GM23338 (cell line): ENCODE data around the gene NTRK1. TPM values are rescaled to one million over a fixed set of nuclear protein-coding genes. Genes with fewer than 3 reads are reported as not detected.
A peak's percentile ranks its signal among the peaks of the same experiment; 100 is the strongest.

ENCODE experiments used
- ATAC-seq: fragments of 200-7000 bp; cut with Tn5 transposase; 3 replicates; pipeline ENCODE4 v1.9.1; 2020
- DNase-seq: peaks from one replicate; pipeline ENCODE4 v3.0.0-alpha.2; 2015; ENCODE audit warnings: low spot score
- H2AFZ ChIP-seq: fragments of 200-600 bp; sonication (generic); 2 replicates; pipeline ENCODE4 v1.8.0; 2016; ENCODE audit warnings: antibody characterized with exemption, mild to moderate bottlenecking, moderate library complexity
- H3F3A ChIP-seq: fragments of 200-600 bp; sonication (generic); replicated peaks from 2 replicates; pipeline ENCODE4 v1.8.0; 2017; ENCODE audit warnings: antibody characterized with exemption, mixed run types, low read depth
- H3K27ac ChIP-seq: fragments of 200-600 bp; sonication (generic); 2 replicates; pipeline ENCODE4 v1.6.1; 2016; ENCODE audit warnings: low read depth
- H3K27me3 ChIP-seq: fragments of 200-600 bp; sonication (generic); 2 replicates; pipeline ENCODE4 v1.8.0; 2016; ENCODE audit warnings: mild to moderate bottlenecking, mixed run types, moderate library complexity; ENCODE audit not compliant: insufficient read depth
- H3K36me3 ChIP-seq: fragments of 200-600 bp; sonication (generic); 2 replicates; pipeline ENCODE4 v1.8.0; 2016; ENCODE audit warnings: mild to moderate bottlenecking; ENCODE audit not compliant: insufficient read depth
- H3K4me1 ChIP-seq: fragments of 200-600 bp; sonication (generic); 2 replicates; pipeline ENCODE4 v1.8.0; 2016; ENCODE audit warnings: mild to moderate bottlenecking, moderate library complexity; ENCODE audit not compliant: insufficient read depth
- H3K4me2 ChIP-seq: fragments of 200-600 bp; sonication (generic); 2 replicates; pipeline ENCODE4 v1.7.1; 2017; ENCODE audit warnings: mixed run types
- H3K4me3 ChIP-seq: fragments of 200-600 bp; sonication (generic); 2 replicates; pipeline ENCODE4 v1.6.1; 2016; ENCODE audit warnings: mixed run types
- H3K79me2 ChIP-seq: fragments of 200-600 bp; sonication (generic); replicated peaks from 2 replicates; pipeline ENCODE4 v1.8.0; 2017; ENCODE audit warnings: mild to moderate bottlenecking; ENCODE audit not compliant: insufficient read depth
- H3K9me2 ChIP-seq: fragments of 200-600 bp; sonication (generic); 2 replicates; pipeline ENCODE4 v1.8.0; 2017; ENCODE audit not compliant: insufficient read depth
- H4K20me1 ChIP-seq: fragments of 200-600 bp; sonication (generic); replicated peaks from 2 replicates; pipeline ENCODE4 v1.8.0; 2017; ENCODE audit warnings: mild to moderate bottlenecking; ENCODE audit not compliant: insufficient read depth
- H3K27ac Mint-ChIP-seq: 2 replicates; pipeline ENCODE4 v1.8.0; 2020; ENCODE audit warnings: inconsistent platforms, mild to moderate bottlenecking, moderate library complexity, mixed read lengths
- H3K27me3 Mint-ChIP-seq: 3 replicates; pipeline ENCODE4 v1.8.0; 2022; ENCODE audit warnings: low read depth, mild to moderate bottlenecking, moderate library complexity, mixed read lengths, inconsistent platforms; ENCODE audit not compliant: insufficient read depth, poor library complexity
- H3K36me3 Mint-ChIP-seq: 3 replicates; pipeline ENCODE4 v1.8.0; 2021; ENCODE audit warnings: low read depth, mild to moderate bottlenecking, inconsistent platforms, moderate library complexity, mixed read lengths
- H3K4me1 Mint-ChIP-seq: 3 replicates; pipeline ENCODE4 v1.8.0; 2020; ENCODE audit warnings: mild to moderate bottlenecking, inconsistent platforms, mixed read lengths
- H3K4me3 Mint-ChIP-seq: 3 replicates; pipeline ENCODE4 v1.8.0; 2021; ENCODE audit warnings: moderate library complexity, mild to moderate bottlenecking, inconsistent platforms, mixed read lengths
- H3K9me3 Mint-ChIP-seq: 3 replicates; pipeline ENCODE4 v1.8.0; 2020; ENCODE audit warnings: moderate library complexity, mild to moderate bottlenecking, inconsistent platforms, mixed read lengths
- EZH2 ChIP-seq: fragments of 200-600 bp; sonication (generic); IDR thresholded peaks from one replicate; pipeline ENCODE4 v1.8.0; 2017; ENCODE audit warnings: antibody characterized with exemption, mild to moderate bottlenecking, low read depth; ENCODE audit not compliant: unreplicated experiment
- EZH2phosphoT487 ChIP-seq: fragments of 200-600 bp; sonication (generic); IDR thresholded peaks from one replicate; pipeline ENCODE4 v1.8.1; 2018; ENCODE audit warnings: antibody characterized with exemption; ENCODE audit not compliant: unreplicated experiment
- polyA plus RNA-seq: library from polyadenylated mRNA; unstranded; fragments of >200 nt; fragmentation: Nextera tagmentation; extraction: Ambion mirVana; gene quantifications from 2 replicates; pipeline ENCODE4 v1.2.1, GENCODE V29; 2016
- total RNA-seq: library from RNA; depleted of rRNA; stranded (reverse); fragments of >200 nt; shearing (Covaris generic); gene quantifications from 2 replicates; pipeline ENCODE4 v1.2.3, GENCODE V29; 2014
- TF ChIP-seq, protein P1 (sequence below): fragments of 250-450 bp; sonication (Bioruptor Pico); IDR thresholded peaks from 2 replicates; pipeline ENCODE4 v1.5.0; 2020; ENCODE audit warnings: mild to moderate bottlenecking, moderate library complexity

The NTRK1 gene
- total and polyA plus RNA-seq, 2 experiments from 2014 or later, result 0.42 to 0.45 TPM

DNA sequence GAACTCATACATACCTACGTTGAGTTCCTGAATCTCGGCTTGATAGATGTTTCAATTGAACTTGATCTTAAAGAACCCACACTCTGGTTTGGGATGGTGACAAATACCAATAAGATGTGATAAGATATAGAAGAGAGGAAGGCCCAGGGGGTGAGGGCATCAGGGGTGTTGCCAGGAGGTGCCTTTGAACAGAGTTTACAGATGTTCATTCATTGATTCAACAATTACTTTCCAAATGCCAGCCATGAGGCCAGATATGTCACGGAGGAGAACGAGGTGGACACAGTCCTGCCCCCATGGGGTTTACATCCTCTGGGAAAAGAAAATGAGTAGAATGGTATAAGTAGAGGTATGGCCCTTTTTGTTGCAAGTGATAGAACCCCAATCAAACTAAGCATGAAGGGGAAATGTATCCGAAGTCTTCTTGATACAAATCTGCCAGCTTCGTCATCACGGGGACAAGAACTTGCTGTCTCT lies 60.4 kb downstream of the NTRK1 start:
- peaks cover 77% of the 10 kb centered on the region for H3K27me3 Mint-ChIP-seq
- TF ChIP-seq, protein P1, sequence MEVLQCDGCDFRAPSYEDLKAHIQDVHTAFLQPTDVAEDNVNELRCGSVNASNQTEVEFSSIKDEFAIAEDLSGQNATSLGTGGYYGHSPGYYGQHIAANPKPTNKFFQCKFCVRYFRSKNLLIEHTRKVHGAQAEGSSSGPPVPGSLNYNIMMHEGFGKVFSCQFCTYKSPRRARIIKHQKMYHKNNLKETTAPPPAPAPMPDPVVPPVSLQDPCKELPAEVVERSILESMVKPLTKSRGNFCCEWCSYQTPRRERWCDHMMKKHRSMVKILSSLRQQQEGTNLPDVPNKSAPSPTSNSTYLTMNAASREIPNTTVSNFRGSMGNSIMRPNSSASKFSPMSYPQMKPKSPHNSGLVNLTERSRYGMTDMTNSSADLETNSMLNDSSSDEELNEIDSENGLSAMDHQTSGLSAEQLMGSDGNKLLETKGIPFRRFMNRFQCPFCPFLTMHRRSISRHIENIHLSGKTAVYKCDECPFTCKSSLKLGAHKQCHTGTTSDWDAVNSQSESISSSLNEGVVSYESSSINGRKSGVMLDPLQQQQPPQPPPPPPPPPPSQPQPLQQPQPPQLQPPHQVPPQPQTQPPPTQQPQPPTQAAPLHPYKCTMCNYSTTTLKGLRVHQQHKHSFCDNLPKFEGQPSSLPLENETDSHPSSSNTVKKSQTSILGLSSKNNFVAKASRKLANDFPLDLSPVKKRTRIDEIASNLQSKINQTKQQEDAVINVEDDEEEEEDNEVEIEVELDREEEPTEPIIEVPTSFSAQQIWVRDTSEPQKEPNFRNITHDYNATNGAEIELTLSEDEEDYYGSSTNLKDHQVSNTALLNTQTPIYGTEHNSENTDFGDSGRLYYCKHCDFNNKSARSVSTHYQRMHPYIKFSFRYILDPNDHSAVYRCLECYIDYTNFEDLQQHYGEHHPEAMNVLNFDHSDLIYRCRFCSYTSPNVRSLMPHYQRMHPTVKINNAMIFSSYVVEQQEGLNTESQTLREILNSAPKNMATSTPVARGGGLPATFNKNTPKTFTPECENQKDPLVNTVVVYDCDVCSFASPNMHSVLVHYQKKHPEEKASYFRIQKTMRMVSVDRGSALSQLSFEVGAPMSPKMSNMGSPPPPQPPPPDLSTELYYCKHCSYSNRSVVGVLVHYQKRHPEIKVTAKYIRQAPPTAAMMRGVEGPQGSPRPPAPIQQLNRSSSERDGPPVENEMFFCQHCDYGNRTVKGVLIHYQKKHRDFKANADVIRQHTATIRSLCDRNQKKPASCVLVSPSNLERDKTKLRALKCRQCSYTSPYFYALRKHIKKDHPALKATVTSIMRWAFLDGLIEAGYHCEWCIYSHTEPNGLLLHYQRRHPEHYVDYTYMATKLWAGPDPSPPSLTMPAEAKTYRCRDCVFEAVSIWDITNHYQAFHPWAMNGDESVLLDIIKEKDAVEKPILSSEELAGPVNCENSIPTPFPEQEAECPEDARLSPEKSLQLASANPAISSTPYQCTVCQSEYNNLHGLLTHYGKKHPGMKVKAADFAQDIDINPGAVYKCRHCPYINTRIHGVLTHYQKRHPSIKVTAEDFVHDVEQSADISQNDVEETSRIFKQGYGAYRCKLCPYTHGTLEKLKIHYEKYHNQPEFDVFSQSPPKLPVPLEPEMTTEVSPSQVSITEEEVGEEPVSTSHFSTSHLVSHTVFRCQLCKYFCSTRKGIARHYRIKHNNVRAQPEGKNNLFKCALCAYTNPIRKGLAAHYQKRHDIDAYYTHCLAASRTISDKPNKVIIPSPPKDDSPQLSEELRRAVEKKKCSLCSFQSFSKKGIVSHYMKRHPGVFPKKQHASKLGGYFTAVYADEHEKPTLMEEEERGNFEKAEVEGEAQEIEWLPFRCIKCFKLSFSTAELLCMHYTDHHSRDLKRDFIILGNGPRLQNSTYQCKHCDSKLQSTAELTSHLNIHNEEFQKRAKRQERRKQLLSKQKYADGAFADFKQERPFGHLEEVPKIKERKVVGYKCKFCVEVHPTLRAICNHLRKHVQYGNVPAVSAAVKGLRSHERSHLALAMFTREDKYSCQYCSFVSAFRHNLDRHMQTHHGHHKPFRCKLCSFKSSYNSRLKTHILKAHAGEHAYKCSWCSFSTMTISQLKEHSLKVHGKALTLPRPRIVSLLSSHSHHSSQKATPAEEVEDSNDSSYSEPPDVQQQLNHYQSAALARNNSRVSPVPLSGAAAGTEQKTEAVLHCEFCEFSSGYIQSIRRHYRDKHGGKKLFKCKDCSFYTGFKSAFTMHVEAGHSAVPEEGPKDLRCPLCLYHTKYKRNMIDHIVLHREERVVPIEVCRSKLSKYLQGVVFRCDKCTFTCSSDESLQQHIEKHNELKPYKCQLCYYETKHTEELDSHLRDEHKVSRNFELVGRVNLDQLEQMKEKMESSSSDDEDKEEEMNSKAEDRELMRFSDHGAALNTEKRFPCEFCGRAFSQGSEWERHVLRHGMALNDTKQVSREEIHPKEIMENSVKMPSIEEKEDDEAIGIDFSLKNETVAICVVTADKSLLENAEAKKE (CRISPR knock-in tag), result no peak
- TF ChIP-seq EZH2, result peak; percentile 79
- H3K27me3 ChIP-seq, result peaks cover 98% of the 10 kb centered on the region
- peaks cover 18% of the 10 kb centered on the region; the same call in 1 of the 2 replicates for H3K4me1 ChIP-seq
- peaks cover 9% of the 10 kb centered on the region; the same call in 1 of the 2 replicates for H3F3A ChIP-seq
- no peak overlapping the region for H3K27ac Mint-ChIP-seq
- H3K79me2 ChIP-seq, result no peaks in the 10 kb centered on the region
- 0 out of 2 replicates have a peak, but pooled peaks cover 2% of the 10 kb centered on the region for H4K20me1 ChIP-seq
- ATAC-seq, result no peak
- peak overlapping the region; percentile 73 for H3K4me3 Mint-ChIP-seq
- no peak for DNase-seq
- H3K4me3 ChIP-seq, result peak overlapping the region; percentile 64
- H3K9me2 ChIP-seq, result no peaks in the 10 kb centered on the region
- H3K27ac ChIP-seq, result no peak overlapping the region
- no peaks in the 10 kb centered on the region for H3K36me3 ChIP-seq
- peak overlapping the region; percentile 93 for H3K4me2 ChIP-seq
- H3K4me1 Mint-ChIP-seq, result peaks cover 20% of the 10 kb centered on the region
- H3K9me3 Mint-ChIP-seq, result no peaks in the 10 kb centered on the region; the same call in 1 of the 3 replicates
- H2AFZ ChIP-seq, result peak overlapping the region; percentile 98
- no peaks in the 10 kb centered on the region for H3K36me3 Mint-ChIP-seq

DNA sequence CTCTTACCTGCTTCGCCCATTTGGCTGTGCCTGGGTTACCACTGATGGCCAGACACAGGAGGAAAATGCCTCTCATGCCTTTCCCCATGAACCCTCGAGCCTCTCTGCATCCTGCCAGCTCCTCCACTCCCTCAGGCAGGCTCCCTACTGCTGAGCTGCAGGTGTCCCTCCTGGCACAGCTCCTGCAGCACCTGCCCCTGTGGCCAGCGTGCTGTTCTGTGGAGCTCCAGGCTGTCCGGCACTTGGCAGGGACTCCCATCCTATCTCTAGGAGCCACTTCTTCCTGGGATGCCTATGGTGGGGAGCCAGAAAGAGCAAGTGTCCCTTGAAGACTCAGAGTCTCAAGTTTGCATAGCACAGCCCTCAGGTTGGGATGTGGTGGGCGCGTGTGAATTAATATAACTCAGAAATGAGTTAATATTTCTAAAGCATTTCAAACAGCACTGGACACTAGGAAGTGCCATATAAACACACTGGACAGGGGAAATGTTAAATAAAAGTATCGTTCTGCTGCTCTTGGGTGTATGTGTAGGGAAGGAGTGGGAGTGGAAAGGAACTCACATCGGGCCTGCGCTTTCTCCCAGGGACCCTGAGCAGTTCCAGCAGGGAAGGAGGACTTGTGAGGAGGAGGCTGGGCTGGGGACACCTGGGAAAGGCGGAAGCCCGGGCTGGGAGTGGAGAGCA lies 62.5 kb downstream of the NTRK1 start:
- no peak overlapping the region for H3K27ac ChIP-seq
- no peaks in the 10 kb centered on the region for H3K36me3 ChIP-seq
- peaks cover 18% of the 10 kb centered on the region; the same call in 1 of the 2 replicates for H3K4me1 ChIP-seq
- H3K9me3 Mint-ChIP-seq, result no peaks in the 10 kb centered on the region; the same call in 1 of the 3 replicates
- peak overlapping the region; percentile 74 for H3K4me3 Mint-ChIP-seq
- peaks cover 96% of the 10 kb centered on the region for H3K27me3 Mint-ChIP-seq
- ATAC-seq, result no peak
- no peaks in the 10 kb centered on the region for H3K9me2 ChIP-seq
- peak overlapping the region; percentile 92 for H3K4me2 ChIP-seq
- H3K36me3 Mint-ChIP-seq, result no peaks in the 10 kb centered on the region
- peaks cover 100% of the 10 kb centered on the region for H3K27me3 ChIP-seq
- TF ChIP-seq EZH2phosphoT487 (no peak), EZH2 (peak; percentile 65)
- 0 out of 2 replicates have a peak, but pooled peaks cover 2% of the 10 kb centered on the region for H4K20me1 ChIP-seq
- peaks cover 9% of the 10 kb centered on the region; the same call in 1 of the 2 replicates for H3F3A ChIP-seq
- H3K27ac Mint-ChIP-seq, result no peak overlapping the region
- peak overlapping the region; percentile 90 for H2AFZ ChIP-seq
- DNase-seq, result peak; percentile 57
- H3K4me3 ChIP-seq, result peak overlapping the region; percentile 69
- H3K4me1 Mint-ChIP-seq, result peaks cover 23% of the 10 kb centered on the region
- no peaks in the 10 kb centered on the region for H3K79me2 ChIP-seq
